ENCODE measurements around the gene LIPM. TPM values are rescaled to one million over a fixed set of nuclear protein-coding genes. Genes with fewer than 3 reads are reported as not detected.

The LIPM gene
- total and polyA plus RNA-seq, 10 donors: not detected

- intact Hi-C loops (cut with DNase I; ENCODE audit: low total_unique reads): no loop called here
- no peaks in the 10 kb centered on the region for H3K9me3 ChIP-seq
- H3K4me3 ChIP-seq: no peak overlapping the region
- peaks cover 0 to 18% (median 8%) of the 10 kb centered on the region in 6 donors for H3K4me1 ChIP-seq
- WGBS, 5 donors: 0 to 95% (median 87%) methylated on average over 1 of the region's 1 CpG
- no peaks in the 10 kb centered on the region for H3K36me3 ChIP-seq
- TF ChIP-seq POLR2A (IDR thresholded peaks at IDR 0.05) (no peak), POLR2AphosphoS5 (IDR thresholded peaks at IDR 0.05) (no peak), CTCF (IDR thresholded peaks at IDR 0.05 in 8 of 11, conservative IDR thresholded peaks at IDR 0.05 in 3 of 11) (no peak)
- peak overlapping the region in 1 of 8 donors; percentile 53 for H3K27ac ChIP-seq
- H3K27me3 ChIP-seq (replicated peaks in 1 of 7): no peaks in the 10 kb centered on the region
- no peak for DNase-seq
These were observed 58.5 kb downstream of the LIPM start for GRCh38 chr10:88861036-88861435.

GRCh38 chr10:88865281-88865876 lies 62.8 kb downstream of the LIPM start:
- no peak for DNase-seq
- TF ChIP-seq CTCF (IDR thresholded peaks at IDR 0.05 in 8 of 11, conservative IDR thresholded peaks at IDR 0.05 in 3 of 11) (peak in 3 of 11 experiments; percentile 29 to 37 (median 32)), POLR2AphosphoS5 (IDR thresholded peaks at IDR 0.05) (no peak)
- H3K27ac ChIP-seq: no peak overlapping the region
- H3K9me3 ChIP-seq: no peaks in the 10 kb centered on the region
- intact Hi-C loops (cut with DNase I; ENCODE audit: low total_unique reads): no loop called here
- 85 to 89% (median 87%) methylated on average over 4 of the region's 4 CpGs for WGBS, 5 donors
- H3K36me3 ChIP-seq: no peaks in the 10 kb centered on the region
- H3K4me3 ChIP-seq: no peak overlapping the region
- no peaks in the 10 kb centered on the region for H3K27me3 ChIP-seq (replicated peaks in 1 of 7)
- peaks cover 0 to 11% (median 2%) of the 10 kb centered on the region in 6 donors for H3K4me1 ChIP-seq

- DNase-seq: no peak
- Histone ChIP-seq H3K9me3 (no peaks in the 10 kb centered on the region), H3K4me1 (peaks cover 0 to 1% (median 0%) of the 10 kb centered on the region in 6 donors), H3K27me3 (replicated peaks in 1 of 7) (no peaks in the 10 kb centered on the region), H3K4me3 (no peak overlapping the region), H3K27ac (no peak overlapping the region), H3K36me3 (no peaks in the 10 kb centered on the region)
- 93 to 100% (median 97%) methylated on average over 2 of the region's 2 CpGs for WGBS, 5 donors
- TF ChIP-seq CTCF (IDR thresholded peaks at IDR 0.05 in 8 of 11, conservative IDR thresholded peaks at IDR 0.05 in 3 of 11) (no peak), POLR2AphosphoS5 (IDR thresholded peaks at IDR 0.05) (no peak), POLR2A (IDR thresholded peaks at IDR 0.05) (no peak)
- intact Hi-C loops (cut with DNase I; ENCODE audit: low total_unique reads): no loop called here
These were observed 63.9 kb downstream of the LIPM start for GRCh38 chr10:88866454-88866853.

GRCh38 chr10:88870089-88870488 lies 67.6 kb downstream of the LIPM start:
- no peaks in the 10 kb centered on the region for H3K27me3 ChIP-seq (replicated peaks in 1 of 7)
- no peaks in the 10 kb centered on the region for H3K9me3 ChIP-seq
- no peaks in the 10 kb centered on the region for H3K36me3 ChIP-seq
- no peak for DNase-seq
- no peaks in the 10 kb centered on the region for H3K4me1 ChIP-seq
- no peak overlapping the region for H3K27ac ChIP-seq
- intact Hi-C loops (cut with DNase I; ENCODE audit: low total_unique reads): no loop called here
- no peak for TF ChIP-seq CTCF (IDR thresholded peaks at IDR 0.05 in 8 of 11, conservative IDR thresholded peaks at IDR 0.05 in 3 of 11)
- no peak for TF ChIP-seq POLR2A (IDR thresholded peaks at IDR 0.05)
- TF ChIP-seq POLR2AphosphoS5 (IDR thresholded peaks at IDR 0.05): no peak
- H3K4me3 ChIP-seq: no peak overlapping the region

Other genes starting within 250 kb of the LIPM start
- 10 to 100 TPM in 5 of 7 donors, 1 to 10 TPM in 2; 5.3 to 28.8 (median 10.9) TPM for gene RNLS, start 219.4 kb upstream of the LIPM start, total RNA-seq
- 1 to 10 TPM; 4.5 to 5.1 (median 5.1) TPM for gene RNLS, start 219.4 kb upstream of the LIPM start, polyA plus RNA-seq
- under 1 TPM in 5 of 7 donors, not detected in 2; 0.10 to 0.33 (median 0.21) TPM for gene LIPJ, start 216.0 kb upstream of the LIPM start, total RNA-seq
- under 1 TPM; 0.13 to 0.57 (median 0.27) TPM for gene LIPJ, start 216.0 kb upstream of the LIPM start, polyA plus RNA-seq
- not detected for gene LIPF, start 138.3 kb upstream of the LIPM start, total RNA-seq
- gene LIPF, start 138.3 kb upstream of the LIPM start, polyA plus RNA-seq: under 1 TPM in 2 of 3 donors, not detected in 1; 0.23 to 0.83 TPM
- gene LIPK, start 96.5 kb upstream of the LIPM start, total RNA-seq: not detected
- gene LIPK, start 96.5 kb upstream of the LIPM start, polyA plus RNA-seq: not detected
- gene LIPN, start 42.7 kb upstream of the LIPM start, total RNA-seq: 1 to 10 TPM in 4 of 7 donors, under 1 TPM in 1, not detected in 2; 0.92 to 7.1 (median 2.5) TPM
- gene LIPN, start 42.7 kb upstream of the LIPM start, polyA plus RNA-seq: under 1 TPM; 0.07 to 0.16 (median 0.08) TPM
- gene ANKRD22, start 49.1 kb downstream of the LIPM start, total RNA-seq: 10 to 100 TPM in 1 of 7 donors, 1 to 10 TPM in 6; 4.8 to 11.5 (median 7.7) TPM
- 1 to 10 TPM; 2.2 to 7.5 (median 2.6) TPM for gene ANKRD22, start 49.1 kb downstream of the LIPM start, polyA plus RNA-seq
- 10 to 100 TPM; 19.1 to 49.4 (median 27.9) TPM for gene STAMBPL1, start 77.5 kb downstream of the LIPM start, total RNA-seq
- 10 to 100 TPM in 2 of 3 donors, 1 to 10 TPM in 1; 6.2 to 13.6 (median 10.7) TPM for gene STAMBPL1, start 77.5 kb downstream of the LIPM start, polyA plus RNA-seq
- 1,000 to 10,000 TPM in 1 of 7 donors, 100 to 1,000 TPM in 6; 128 to 1,421 (median 242) TPM for gene ACTA2, start 150.0 kb downstream of the LIPM start, total RNA-seq
- gene ACTA2, start 150.0 kb downstream of the LIPM start, polyA plus RNA-seq: 100 to 1,000 TPM; 104 to 324 (median 224) TPM
- gene FAS, start 188.1 kb downstream of the LIPM start, total RNA-seq: 10 to 100 TPM; 29.9 to 50.6 (median 36.4) TPM
- 1 to 10 TPM; 7.6 to 9.7 (median 8.3) TPM for gene FAS, start 188.1 kb downstream of the LIPM start, polyA plus RNA-seq